Epidermal melanocyte (primary cell): ENCODE measurements around the gene DNAH9.

Experiments
- DNase-seq: peaks from one replicate; pipeline ENCODE4 v3.0.0; 2011; ENCODE audit warnings: low spot score; ENCODE audit not compliant: insufficient read length

DNAH9 gene

DNA sequence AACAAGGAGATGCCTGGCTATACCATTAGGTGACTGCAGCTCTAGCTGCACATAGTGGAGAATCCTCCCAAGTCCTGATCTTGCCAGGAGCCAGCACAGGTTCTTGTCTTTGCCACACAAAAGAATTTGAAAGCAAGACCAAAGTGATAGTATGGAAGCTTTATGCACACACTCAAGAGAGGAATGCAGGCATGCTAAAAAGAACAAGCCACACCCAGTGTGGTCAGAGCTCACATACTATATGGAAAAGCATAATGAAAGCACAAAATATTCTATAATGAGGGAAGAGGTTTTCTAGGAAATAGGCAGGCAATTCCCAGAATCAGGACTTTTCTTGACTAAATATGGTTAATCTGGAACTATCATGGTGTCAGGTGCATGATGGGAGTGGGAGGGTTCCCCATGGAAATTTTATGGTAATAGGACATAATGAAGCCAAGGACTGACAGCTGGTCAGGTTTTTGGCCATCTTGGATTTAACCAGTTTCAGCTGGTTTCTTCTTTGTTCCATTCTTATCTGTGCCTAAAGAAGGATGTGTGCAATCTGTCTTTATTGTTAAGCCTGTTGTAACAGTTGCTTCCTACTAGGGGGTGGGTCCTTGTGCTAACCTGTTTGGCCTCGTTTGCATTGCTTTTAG, 227.4 kb downstream of the DNAH9 start:
- no peak for DNase-seq

DNA sequence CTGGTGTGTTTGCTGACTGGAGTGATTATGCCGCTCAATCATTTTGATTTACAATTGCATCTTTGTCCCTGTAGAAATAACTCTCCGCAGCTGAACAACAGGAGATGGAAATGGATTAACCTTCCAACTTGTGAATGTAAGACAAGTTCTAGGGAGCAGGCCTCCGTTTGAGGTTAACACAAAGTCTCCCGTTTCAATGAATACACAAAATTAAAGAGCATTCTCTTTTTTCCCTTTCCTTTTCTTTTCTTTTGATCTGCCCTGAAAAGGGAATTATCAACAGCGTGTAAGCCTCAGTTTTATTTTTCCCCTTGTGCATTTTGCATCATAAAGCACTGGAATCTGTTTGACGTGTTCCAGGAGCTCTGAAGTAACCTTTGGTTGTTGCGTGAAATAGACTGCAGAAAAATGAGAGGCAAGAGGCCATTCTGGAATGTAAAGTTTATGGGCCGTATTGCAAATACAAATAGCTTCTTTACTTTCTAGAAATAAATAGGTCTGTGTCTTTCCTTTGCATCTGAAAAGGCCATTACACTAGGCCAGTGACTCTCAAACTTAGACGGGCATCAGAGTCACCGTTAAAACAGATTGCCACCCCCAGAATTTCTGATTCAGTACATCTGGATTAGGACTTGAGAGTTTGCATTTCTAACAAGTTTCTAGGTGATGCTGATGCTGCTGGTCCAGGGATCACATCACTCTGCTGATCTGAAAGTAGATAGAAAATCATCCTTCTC, 234.3 kb downstream of the DNAH9 start:
- no peak for DNase-seq

DNA sequence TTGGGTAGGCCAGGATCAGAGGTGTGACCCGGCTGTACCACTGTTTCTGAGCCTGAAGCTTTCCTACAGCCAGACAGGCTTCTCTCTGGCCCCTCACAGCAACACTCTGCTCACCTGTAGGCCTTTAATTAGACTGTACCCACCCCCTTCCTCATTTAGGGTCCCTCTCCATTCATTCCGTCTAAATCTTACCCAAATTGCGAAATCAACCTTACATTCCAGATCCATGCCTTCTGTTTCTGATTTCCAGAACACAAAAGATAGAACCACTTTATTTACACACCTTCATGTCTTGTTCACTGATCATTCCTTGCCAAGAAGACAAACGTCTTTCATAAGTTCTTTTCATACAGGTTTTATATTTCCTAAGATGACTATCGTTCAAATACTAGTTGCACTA, 238.2 kb downstream of the DNAH9 start:
- DNase-seq: no peak

DNA sequence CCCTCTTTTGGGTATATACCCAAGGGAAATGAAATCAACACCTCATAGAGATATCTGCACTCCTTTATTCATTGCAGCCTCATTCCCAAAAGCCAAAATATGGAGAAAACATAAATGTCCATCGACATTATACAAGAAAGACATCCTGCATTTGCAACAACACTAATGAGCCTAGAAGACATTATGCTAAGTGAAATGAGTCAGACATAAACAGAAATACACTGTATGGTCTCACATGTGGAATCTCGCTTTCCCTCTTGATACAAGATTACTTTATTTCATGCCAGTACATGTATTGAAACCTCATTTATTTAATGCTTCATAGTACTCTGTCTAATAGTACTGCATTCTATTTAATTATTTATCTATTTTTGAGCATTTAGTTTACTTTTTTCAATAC, 241.8 kb downstream of the DNAH9 start:
- DNase-seq: no peak

DNA sequence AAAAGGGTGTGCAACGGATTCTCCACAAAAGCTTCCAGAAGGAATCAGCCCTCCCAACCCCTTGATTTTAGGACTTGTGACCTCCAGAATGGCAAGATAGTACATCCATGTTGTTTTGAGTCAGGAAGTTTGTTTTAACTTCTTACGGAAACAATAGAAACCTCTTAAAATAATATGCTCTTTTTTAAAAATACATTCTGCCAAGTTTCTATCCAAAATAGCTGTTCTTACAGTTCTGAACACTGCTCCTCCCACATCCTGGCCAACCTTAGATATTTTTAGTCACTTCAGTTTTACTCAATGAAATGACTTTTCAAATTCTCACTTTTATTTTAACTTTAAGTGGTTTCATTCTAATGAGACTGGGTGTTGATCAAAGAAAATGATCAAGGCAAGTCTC, 242.6 kb downstream of the DNAH9 start:
- no peak for DNase-seq

DNA sequence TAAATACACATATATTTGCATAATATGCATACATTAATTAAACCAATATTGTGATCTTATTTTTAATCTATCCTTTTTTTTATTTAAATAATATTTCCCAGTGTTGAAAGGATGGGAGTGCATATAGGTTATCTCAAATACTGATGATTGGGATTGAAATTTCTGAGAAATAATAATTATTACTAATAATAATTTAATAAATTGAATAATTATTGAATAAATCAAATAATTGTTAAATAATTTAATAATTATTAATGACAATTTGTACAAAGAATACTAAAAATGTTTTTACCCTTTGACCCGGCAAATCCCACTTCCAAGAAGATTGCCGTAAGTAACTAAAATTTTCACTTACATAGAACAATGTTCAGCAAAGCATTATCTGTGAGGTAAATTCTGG, 250.1 kb downstream of the DNAH9 start:
- no peak for DNase-seq

DNA sequence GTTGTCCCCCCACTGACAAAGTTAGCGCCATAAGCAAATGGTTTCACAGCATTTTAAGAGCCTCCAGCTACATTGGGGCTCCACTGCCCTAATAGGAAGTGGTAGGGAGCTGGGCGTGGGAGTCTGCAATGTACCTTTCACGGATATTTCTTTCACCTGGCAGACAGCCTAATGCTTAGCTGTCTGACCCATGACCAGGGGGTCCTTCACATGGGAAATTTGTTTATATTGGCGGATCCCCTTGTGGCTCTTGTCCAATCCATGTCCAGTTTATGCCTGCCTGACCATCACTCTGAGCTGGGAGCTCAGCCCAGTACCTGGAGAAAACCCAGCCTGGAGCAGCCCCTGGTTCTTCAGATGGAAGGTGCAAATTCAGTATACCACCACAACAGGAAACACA, 254.0 kb downstream of the DNAH9 start:
- no peak for DNase-seq

DNA sequence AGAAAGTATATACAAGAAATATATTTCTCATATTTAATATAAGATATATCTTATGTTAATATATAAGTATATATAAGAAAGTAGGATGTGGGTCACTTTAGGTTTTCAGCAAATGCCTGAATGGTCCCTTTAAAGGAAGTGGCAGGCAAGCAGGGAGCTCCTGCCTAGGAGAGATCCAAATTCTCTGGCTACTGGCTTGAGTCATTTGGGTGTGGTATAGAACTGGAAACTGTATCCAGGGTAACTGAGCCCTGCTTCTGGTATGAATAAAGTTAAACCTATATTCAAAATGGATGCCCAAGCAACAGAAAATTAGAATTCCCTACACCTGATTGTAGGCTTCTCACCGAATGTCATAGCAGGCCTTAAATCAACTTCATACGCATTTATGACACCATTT, 254.6 kb downstream of the DNAH9 start:
- no peak for DNase-seq

DNA sequence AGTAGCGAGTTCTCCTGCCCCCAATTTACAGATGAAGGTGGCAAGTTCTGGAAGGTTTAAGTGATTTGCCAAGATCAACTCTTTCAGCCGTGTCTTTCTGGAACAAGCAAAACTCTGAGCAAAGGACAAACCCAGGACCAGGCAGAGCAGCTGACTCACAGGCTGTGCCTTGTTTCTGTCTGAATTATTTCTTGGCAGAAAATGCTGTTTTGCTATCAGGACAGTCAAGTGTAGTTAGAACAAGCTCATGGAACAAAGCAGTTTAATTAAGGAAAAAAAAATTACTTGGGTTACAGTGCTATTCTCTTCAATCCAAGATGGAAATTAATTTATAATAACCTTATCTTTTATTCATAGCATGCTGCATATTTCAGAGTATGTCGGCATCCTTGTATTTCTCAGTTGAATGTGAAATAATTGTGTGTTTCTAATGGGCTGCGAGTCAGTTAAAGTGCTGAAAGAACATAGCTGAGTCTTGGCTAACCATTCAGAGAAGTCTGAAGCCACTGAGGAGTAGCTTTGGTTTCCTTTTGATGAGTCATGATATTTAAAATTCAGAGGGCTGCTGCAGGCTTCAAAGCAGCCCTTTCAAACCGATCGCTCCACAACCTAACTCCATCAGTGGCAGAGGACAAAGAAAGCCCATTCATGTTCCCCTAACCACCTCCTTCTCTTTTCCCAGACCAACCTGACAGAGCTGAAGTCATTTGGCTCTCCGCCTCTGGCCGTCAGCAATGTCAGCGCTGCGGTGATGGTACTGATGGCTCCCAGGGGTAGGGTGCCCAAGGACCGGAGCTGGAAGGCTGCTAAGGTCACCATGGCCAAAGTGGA, 255.3 kb downstream of the DNAH9 start:
- DNase-seq: no peak

DNA sequence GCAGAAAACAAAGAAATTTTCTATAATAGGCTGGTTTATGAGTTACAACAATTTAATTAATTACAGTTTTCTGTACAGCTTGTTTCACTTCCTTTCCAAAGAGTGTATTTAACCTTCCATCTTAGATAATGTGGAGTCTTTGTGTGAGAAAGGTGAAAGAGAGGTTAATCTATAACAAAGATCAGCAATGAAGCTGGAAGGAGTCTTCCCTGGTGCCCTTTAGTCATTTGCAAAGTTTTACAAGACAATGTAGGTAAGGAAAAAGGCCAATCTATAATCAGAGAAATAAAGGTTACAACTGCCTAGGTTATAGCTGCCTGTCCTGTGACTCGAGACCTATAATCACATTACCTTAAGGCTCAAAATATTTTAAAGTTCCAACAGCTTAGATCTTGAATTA, 257.0 kb downstream of the DNAH9 start:
- DNase-seq: no peak

DNA sequence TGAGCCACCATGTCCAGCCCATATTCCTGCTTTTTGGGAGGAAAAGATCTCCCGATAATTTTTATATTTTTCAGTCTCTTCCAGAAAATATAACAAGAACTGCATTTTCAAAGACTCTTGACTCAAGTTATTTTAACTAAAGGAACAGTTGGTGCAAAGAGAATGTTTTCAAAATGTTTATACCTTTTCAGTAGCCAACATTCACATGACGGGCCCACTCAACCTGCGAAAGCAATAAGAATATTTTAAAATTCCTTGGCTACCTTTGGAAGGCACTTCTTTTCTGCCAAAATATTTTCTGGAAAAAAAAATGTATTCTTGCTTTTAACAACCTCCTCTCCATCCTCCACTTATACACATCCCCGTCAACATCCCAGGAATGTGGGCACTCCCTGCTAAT, 258.7 kb downstream of the DNAH9 start:
- no peak for DNase-seq

DNA sequence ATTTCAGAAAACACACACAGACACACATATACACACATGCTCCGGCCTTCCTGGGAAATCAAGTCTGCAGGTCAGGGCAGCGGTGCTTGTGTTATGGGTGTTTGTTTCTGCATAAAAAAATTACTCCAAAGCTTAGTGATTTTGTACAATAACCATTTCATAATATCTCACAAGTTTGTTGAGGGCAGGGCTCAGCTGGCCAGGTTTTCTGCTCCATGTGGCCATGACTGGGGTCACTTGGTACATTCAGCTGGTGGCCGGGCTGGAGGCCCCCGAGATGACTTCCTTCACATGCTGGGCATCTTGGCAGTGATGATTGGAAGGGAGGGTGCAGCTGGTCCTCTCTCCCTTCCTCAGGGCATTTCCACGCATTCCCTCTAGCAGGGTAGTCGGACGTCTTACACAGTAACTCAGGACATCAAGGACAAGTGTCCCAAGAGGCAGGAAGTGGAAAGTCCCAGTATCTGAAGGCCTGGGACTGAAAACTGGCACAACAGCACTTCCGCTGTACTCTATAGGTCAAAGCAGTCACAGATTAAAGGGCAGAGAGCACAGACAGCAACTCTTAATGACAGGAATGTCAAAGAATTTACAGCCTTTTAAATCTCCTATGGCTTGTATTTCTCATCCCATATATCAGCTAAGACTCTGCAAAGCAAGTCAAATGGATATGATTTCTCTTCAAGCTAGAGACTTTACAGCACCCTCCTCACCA, 271.6 kb downstream of the DNAH9 start:
- no peak for DNase-seq

DNA sequence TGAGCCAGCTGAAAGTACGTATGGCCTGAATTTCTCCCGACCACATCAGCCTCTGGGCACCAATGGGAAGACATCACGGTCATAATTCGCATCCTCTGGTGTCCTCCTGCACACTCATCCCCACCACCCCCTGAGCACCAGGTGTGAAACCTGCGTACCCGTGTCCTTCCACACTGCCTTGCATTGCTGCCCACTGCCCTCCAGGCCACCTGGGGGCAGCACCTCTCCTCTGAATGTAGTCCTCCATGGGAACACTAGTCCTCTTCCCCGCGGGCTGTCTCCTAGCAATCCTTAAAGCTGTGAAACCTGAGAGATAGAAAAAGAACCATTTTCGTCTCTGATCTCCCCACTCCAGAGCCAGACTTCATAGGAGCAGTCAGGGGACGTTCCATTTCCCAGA, 273.5 kb downstream of the DNAH9 start:
- no peak for DNase-seq

DNA sequence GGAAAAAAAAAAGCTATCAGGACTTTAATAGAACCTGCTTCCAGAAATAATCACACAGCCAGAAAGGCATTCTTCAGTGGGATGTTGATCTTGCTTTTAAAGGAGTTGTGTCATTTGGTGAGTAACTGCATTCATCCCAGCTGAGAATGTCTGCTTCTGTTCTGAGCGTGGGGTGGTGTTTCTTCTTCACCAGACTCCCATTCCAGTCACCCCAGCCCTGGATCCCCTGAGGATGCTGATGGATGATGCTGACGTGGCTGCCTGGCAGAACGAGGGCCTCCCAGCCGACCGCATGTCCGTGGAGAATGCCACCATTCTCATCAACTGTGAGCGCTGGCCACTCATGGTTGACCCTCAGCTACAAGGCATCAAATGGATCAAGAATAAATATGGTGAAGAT, 276.5 kb downstream of the DNAH9 start:
- no peak for DNase-seq

DNA sequence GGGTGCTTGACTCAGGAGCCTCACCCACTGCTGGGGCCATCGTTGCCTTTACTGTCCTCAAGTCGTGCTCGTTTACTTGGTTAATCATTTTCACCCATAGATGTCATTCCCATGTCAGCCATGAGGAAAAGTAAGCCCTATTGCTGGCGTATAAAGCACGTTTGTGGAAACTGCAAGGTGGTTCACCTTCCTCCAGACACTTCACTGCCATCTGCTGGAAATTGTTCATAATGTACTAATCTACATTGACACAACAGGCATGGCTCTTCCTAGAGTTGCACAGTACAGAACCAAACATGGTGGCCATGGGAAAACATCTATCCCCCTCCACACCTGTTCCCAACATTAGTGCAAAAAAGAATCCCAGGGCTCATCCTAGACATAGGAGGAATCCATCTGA, 282.4 kb downstream of the DNAH9 start:
- no peak for DNase-seq

DNA sequence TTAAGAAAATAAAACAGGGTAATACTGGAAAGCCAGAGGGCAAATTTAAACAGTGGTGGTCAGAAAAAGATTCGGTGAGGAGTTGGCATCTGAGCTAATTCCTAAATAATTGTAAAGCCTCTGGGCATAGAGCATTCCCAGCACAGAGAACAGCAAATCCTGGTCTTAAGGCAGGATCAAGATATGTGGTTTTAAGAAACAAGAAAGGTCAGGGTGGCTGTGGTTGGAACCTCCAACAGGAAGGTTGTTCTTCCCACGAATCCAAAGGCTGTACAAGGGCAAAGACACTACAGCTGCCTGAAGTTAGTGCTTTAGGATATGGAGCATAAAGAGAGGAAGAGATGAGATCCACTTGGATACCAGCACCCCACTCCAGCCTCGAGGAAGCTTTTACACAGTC, 284.4 kb downstream of the DNAH9 start:
- no peak for DNase-seq

DNA sequence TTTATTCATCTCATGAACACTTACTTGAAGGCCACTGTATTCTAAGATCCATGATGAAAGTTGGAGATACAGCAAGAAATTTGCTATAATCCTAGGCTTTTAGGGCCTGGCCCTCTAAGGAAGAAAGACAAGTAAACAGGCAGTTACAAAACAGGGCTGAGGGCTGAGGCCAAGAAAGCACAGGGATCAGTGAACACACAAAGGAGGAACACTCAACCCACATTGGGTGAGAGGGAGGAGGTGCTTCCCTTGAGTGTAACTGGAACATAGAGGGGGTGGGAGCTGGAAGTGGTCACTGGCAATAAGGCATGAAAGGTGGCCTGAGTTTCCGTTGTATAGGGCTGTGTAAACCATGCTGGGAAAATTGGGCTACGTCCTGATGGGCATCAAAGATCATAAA, 286.8 kb downstream of the DNAH9 start:
- no peak for DNase-seq

DNA sequence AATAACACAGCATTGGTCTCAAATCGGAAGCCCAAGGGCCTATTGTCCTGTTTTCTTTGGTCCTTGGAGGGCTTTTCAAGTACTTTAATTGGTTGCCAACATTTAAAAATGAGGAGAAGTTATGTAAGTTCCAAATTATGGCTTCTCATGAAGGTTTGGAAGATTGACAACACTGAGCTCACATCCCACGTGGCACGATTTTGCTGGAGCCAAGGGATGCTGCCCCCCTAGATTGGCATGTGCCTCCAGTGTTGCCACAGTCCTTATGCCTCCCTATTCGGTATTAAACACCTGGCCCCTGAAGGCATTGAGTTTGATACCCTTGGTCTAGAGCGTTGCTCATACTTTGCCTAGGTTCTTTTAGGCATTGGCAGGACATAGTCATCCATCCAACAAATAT, 291.0 kb downstream of the DNAH9 start:
- no peak for DNase-seq

DNA sequence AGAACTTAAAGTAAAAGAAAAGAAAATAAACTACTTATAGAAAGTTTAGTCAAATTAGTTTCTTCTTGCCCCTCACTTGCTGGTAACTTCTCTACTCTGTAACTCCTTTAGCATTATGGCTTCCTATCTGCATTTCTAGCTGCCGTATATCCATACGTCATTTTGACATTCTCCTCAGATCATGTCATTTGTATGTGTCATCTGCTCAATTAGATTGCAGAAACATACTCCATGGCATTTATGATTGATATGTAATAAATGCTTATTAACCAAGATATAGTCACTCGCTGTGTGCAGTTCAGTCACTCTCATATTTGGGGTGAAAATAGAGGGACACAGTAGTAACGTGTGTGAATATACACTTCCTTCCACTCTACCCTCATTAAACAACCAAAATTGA, 295.6 kb downstream of the DNAH9 start:
- DNase-seq: no peak

DNA sequence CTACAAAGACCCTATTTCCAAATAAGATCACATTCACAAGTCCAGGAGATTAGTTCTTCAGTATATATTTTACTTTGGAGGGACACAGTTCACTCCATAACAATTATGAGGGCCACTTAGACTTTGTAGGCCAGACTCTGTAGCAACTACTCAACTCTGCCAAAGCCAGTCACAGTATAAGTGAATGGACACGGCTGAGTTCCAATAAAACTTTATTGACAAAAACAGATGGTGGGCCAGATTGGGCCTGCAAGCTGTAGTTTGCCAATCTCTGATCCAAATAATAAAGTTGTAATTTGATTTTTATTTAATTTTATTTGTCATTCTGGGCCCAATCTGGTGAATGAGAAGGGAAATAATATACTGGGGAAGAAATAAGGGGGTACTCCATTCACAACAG, 297.9 kb downstream of the DNAH9 start:
- DNase-seq: no peak

DNA sequence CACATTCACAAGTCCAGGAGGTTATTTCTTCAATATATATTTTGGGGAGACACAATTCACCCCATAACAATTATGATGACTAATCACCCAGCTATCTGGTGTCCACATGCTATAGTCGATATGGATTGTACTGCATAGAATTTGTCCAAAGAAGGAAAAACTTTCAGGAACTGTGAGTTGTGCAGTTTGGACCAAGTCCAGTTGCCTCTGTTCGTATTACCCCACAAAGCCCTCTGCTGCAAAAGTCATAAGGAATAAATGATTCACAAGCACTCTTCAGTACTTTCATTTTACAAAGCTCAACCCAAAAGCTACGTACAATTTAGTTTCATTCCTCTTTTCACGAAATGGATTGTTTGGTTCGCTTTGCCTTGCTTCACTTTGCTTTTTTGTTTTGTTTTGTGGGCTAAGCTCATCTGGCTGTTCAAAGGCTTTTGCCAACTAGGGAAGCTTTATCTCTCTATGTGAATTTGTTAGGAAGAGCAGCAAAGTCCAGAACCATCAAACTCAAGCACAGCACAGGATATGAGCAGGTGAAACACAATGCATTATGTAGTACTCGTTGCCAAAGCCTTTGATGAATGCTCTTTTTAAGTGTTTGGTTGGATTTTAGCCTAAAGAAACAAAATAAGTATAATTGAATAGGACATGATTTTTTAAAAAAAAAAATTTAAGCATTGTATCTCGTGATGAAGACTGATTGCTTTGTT, 300.4 kb downstream of the DNAH9 start:
- DNase-seq: no peak
